Kidney glomerular epithelial cell (primary cell): Measurements from ENCODE around the gene TRAIP.
A peak's percentile ranks its signal among the peaks of the same experiment; 100 is the strongest.
"Not testable (repeated sequence)": the region's sequence is repeated elsewhere in the genome, so short reads cannot be mapped to it uniquely, and the experiment has no call there.

ENCODE experiments used
- DNase-seq: peaks from one replicate; lab custom pipeline; 2025; lab: John Stamatoyannopoulos, UW

TRAIP gene

DNA sequence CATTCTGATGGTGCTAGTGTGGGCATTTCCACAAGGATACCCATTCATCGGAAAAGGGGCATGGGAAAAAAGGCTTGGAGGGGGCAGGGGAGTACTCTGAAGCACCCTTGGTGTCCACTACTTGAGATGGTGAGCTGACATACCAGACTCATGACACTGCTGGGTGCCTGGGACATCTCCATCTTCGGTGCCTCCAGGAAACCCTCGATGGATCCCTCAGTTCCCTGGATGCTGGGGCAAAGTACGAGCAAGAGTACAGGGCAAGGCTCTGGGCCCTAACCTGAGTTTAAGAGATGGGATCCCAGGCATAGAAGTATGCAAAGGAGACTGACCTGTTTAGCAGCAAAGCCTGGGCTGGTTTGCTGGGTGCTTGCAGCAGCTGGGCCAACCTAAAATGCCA is 64.8 kb downstream of the TRAIP start:
- DNase-seq = no peak

DNA sequence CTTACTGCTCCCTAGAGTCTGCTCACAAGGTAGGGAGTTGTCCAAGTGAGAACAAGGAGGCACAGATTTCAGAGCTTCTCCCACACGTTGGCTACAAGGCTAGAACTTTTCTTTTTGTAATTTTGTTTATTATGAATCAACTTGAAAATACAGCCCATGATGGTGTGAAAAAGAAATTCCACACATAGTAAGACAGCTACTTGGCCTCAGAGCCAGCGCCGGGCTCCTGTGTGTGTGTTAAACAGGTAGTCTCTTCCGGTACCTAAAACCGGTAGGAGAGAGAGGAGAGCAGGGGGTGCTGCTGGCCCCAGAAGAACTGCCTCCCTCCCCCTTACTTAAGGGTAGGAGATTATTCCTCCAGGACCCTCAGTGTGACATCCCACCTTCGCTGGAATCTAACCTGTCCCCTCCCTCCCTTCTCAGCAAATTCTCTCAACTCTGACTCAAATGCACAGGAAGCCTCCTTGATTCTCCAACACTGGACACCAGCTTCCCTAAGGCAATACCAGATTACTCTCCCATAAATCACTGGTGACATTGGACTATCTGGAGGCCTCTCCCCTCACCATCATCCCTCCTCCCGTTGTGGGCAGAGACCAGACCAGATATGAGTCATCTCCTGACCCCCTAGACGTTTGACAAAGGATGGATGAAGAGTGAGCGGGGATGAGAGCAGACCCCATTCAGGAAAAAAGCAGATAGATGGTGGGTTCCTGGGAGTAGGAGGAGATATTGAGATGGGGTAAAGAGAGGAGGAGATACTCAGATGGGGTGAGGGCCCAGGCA is 65.5 kb downstream of the TRAIP start:
- no peak for DNase-seq

DNA sequence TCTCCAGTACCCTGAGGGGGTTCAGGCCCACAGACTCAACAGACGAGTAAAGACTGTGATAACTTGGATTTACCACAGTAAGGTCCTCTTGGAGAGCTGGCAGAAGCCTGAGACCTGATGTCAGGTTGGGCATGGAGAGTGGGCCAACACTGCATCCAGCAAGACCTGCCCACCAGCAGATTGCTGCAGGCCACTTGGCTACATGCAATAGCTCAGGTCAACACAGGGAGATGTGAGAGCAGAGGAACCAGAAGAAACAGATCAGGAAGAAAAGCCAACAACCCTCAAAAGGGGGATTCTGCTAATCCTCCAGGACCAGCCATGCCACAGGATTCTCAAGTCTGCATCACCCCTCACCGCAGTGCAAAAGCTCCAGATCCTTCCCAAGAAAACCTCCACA is 68.3 kb downstream of the TRAIP start:
- no peak for DNase-seq

DNA sequence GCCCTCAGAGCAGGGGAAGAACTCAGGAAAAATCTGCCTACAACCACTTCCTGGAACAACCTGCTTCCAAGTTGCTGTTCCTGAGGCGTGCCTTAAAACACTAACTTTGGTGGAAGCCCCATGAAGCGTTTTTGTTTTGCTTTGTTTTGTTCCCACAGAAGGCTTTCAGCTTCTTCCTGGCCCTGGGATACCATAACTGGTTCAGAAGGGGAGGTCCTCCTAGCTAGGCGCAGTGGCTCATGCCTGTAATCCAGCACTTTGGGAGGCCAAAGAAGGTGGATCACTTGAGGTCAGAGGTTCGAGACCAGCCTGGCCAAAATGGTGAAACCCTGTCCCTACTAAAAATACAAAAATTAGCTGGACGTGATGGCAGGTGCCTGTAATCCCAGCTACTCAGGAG is 68.8 kb downstream of the TRAIP start:
- no peak for DNase-seq

DNA sequence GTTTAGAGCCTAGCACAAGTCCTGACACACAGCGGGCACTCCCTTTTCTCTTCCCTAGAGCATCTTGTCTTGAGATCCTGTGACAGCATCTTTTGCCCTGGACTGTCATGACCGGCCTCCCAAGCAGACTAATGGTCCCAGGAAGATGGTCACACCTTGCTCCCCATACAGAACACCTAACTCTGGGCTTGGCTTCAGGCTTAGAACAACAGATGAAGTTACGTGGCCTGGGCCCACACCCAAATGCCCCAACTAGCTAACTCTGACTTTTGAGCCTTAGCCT is 69.2 kb downstream of the TRAIP start:
- DNase-seq = no peak

DNA sequence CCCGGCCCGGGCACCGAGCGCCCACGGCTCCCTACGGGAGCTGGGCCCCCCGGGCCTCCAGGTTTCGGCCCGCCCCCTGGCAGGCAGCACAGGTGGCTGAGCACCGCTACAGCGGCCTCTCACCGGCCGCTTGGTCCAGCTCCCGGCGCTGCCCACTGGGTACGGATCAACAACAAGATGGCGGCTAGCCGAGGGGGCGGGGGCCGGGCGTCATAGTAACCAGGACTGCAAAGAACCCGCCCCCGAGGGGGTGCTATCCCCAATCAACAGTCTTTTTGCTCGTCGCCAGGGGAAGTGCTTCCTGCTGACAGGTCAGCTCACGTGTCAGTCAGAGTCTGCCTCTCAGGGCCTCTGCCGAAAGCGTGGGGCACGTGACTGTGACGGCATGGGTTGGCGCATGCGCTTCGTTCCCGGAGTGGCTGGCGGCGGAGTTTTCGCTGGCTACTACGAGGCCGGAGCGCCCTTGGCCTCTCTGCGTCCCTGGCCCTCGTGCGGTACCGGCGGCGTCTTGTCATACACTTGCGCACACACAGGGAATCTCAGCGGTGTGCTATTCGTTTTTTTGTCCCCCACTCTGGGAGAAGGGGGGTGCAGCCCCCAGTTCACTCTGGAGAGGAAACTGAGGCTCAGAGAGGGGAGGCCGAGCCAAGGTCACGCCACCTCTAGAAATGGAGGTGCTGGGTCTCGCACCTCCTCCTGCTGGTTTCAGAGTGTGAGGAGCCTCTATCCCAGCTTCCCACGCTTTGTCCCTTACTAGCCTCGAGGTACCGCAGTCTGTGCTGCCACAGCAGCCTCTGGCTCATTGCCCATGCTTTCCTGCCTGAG is 69.8 kb downstream of the TRAIP start, which contains the start of gene IP6K1:
TSS of gene IP6K1 (minus strand) at position 186 of the 825 bp plus-strand sequence. CDS start 38,502 bp downstream, outside the sequence.
- peak; percentile 99 for DNase-seq

DNA sequence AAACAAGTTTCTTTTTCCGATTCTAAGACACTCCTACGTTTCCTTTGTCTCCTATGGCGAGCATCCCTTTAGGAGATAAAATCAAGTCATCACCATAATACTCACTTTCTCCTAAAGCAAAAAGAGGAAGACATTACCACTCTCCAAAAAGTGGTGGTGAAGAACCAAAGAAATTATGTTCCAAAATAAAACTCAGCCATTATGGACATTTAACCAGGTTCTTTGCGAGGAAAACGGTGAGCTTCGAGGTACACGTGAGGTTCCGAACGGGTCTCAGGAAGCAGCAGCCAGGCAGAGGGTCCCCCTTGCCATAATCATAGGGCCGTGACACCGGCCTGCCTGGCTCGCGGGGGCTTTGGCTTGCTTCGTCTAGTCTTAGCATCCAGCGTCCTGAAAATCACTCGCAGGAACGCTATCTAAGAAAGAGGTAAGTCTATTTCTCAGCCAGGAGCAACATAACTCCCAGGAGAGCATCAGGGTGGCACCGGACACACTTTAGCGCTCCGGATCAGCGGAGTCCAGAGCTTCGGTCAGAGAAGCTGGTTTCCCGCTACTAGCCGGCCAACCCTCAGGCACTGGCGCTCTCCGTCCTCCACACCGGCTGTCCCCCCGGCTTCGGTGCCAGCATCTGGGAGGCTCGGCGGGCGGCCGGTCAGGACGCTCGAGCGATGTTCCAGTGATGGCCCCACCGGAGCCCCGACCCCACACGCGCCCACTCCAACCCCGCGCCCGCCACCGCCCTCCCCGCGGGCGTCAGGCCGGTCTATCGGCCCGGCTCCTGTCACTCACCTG is 70.6 kb downstream of the TRAIP start:
- peak; percentile 8 for DNase-seq

DNA sequence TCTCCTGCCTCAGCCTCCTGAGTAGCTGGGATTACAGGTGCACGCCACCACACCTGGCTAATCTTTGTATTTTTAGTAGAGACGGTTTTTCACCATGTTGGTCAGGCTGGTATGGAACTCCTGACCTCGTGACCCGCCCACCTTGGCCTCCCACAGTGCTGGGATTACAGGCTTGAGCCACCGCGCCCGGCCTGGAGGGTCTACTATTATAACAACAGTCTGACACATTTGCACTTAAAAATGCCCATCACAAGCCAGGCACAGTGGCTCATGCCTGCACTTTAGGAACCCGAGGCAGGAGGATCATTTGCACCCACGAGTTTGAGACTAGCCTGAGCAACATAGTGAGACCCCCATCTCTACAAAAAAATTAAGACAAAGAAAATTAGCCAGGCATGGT is 74.1 kb downstream of the TRAIP start:
- DNase-seq = not testable (repeated sequence)

DNA sequence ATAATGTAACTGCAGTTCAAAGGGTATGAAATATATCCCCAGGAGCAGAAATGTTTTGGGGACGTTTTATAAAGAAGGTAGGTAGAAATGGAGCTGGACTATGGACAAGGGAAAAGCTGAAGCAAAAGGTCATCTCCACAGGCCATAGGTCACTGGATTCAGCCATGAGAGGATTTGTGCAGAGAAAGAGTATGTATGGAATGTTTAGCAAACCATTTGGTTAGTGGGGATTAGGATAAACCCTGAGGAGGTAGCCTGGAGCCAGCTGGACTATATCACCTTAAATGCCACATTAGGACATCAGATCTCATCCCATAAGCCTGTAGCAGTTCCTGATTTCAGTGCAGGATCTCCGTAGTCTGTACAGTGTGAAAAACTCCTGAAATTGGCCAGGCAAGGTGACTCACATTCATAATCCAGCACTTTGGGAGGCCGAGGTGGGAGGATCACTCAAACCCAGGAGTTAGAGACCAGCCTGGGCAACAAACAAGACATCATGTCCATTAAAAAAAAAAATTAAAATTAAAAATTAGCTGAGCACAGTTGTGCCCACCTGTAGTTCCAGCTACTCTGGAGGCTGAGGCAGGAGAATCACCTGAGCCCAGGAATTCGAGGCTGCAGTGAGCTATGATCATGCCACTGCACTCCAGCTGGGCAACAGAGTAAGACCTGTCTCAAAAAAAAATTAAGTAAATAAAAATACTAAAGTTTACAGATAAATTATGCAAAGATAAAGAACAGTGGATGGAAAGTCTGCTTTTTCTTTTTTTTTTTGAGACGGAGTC is 74.8 kb downstream of the TRAIP start:
- DNase-seq = no peak

DNA sequence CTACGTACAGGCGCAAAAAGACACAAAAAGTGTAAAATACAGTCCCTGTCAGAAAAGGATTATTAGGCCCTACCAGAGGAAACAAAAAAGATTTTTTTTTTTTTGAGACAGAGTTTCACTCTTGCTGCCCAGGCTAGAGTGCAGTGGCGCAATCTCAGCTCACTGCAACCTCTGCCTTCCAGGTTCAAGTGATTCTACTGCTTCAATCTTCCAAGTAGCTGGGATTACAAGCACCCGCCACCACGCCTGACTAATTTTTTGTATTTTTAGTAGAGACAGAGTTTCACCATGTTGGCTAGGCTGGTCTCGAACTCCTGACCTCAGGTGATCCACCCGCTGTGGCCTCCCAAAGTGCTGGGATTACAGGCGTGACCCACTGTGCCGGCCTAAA is 75.4 kb downstream of the TRAIP start:
- not testable (repeated sequence) for DNase-seq

DNA sequence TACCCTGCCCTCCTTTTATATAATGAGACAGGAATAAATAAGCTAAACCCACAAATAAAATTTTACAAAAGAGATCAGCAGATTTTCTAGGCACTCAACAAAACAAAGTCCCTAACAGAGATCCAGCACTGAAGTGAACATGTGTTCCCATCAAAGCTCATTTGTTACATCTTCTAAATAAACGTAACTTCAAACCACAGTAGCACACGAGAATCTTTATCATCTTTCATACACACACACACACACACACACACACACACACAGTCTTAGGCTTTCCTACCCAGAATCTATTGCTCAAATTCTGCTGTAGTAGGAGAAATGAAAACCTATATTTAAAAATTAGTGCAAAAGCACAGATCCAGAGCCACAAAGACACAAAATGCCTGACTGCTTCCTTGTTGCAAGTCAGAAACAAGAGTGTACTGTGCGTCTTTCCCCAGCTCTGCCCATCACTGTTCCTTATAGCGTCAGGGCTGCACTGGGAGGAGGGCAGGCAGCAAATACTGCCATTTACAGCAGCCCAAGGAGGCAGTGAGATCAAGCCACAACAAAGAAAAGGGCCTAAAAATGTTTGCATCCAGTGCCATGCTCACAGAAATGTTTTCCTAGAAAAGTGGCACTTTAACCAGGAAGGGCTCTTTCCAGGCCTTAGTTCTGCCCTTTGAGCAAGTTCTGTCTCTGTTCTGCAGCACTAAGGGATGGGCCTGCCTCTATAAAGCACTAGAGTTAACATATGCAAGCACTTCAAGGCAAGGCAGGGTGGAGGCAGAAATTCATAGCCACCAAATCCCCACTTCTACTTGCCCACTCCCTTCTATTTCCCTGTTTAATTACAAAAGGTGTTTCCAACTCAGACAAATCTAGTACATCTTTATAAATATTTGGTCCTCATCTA is 76.0 kb downstream of the TRAIP start:
- DNase-seq = no peak

DNA sequence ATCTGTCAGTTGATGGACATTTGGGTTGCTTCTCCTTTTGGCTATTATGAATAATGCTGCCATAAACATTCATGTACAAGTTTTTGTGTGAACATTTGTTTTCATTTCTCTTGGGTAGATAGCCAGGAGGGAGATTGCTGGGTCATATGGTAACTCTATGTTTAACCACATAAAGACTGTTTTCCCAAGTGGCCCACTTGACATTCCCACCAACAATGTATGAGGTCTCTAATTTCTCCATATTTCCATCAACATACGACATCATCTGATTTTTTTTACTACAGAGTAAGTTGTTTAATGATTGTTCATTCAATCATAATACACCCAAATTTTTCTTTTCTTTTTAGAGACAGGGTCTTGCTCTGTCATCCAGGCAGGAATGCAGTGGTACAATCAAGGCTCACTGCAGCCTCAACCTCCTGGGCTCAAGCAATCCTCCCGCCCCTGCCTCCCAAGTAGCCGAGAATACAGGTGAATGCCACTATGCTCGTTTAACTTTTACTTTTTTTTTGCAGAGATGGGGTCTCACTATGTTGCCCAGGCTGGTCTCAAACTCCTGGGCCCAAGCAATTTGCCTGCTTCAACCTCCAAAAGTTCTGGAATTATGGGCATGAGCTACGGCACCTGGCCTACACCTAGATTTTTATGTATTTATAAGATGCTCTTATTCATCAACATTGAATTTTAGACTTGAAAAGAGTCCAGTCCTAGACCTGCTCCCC is 76.8 kb downstream of the TRAIP start:
- DNase-seq = no peak
